ENCODE data around the gene APAF1.

GRCh38 chr12:98678236-98678945, 33.3 kb downstream of the APAF1 start:
- TF ChIP-seq AFF4 (CRISPR knock-in tag; IDR thresholded peaks at IDR 0.05; ENCODE audit: borderline replicate concordance) (no peak), KAT7 (CRISPR knock-in tag; IDR thresholded peaks at IDR 0.05; ENCODE audit: borderline replicate concordance) (no peak), CTCF (IDR thresholded peaks at IDR 0.05) (no peak)
